Calu3 (cell line): ENCODE data around the gene TRMT2A. TPM values are rescaled to one million over a fixed set of nuclear protein-coding genes. Genes with fewer than 3 reads are reported as not detected.

Source experiments
- BruUV-seq: library from RNA; stranded (reverse); fragments of 400-500 nt; replicated peaks from 2 replicates; lab custom pipeline; 2021; lab: Mats Ljungman, UMichigan
- CTCF ChIA-PET: fragments of 300-600 bp; sonication (Branson Sonifier 250); formaldehyde crosslinking; loops from one replicate; lab custom pipeline; 2022; ENCODE audit warnings: antibody characterized with exemption; lab: Charles Lee
- DNase-seq: peaks from one replicate; pipeline ENCODE4 v3.0.0; 2022
- H3K27ac Mint-ChIP-seq: one replicate; pipeline ENCODE4 v1.8.0; 2022; ENCODE audit warnings: mixed read lengths; ENCODE audit not compliant: unreplicated experiment
- H3K27me3 Mint-ChIP-seq: one replicate; pipeline ENCODE4 v1.8.0; 2022; ENCODE audit warnings: mixed read lengths; ENCODE audit not compliant: unreplicated experiment
- H3K36me3 Mint-ChIP-seq: one replicate; pipeline ENCODE4 v1.8.0; 2022; ENCODE audit warnings: mild to moderate bottlenecking, moderate library complexity, mixed read lengths; ENCODE audit not compliant: insufficient read depth, unreplicated experiment
- H3K4me1 Mint-ChIP-seq: one replicate; pipeline ENCODE4 v1.8.0; 2022; ENCODE audit warnings: mild to moderate bottlenecking, low read depth, mixed read lengths; ENCODE audit not compliant: unreplicated experiment
- H3K4me3 Mint-ChIP-seq: one replicate; pipeline ENCODE4 v1.8.0; 2022; ENCODE audit warnings: mild to moderate bottlenecking, low read depth, moderate library complexity, mixed read lengths; ENCODE audit not compliant: unreplicated experiment
- H3K9me3 Mint-ChIP-seq: one replicate; pipeline ENCODE4 v1.8.0; 2022; ENCODE audit warnings: low read depth, mixed read lengths; ENCODE audit not compliant: unreplicated experiment
- CTCF ChIP-seq: fragments of 200-600 bp; IDR thresholded peaks from one replicate; pipeline ENCODE4 v1.8.0; 2022; ENCODE audit warnings: antibody characterized with exemption; ENCODE audit not compliant: unreplicated experiment
- intact Hi-C: fragments of 100-400 bp; cut with micrococcal nuclease; formaldehyde crosslinking; loops from one replicate; pipeline ENCODE4 v1.10.0; 2022; ENCODE audit not compliant: unreplicated experiment
- total RNA-seq: library from RNA; stranded (reverse); gene quantifications from 2 replicates; pipeline ENCODE4 v1.2.3, GENCODE V29; 2022

TRMT2A gene
- total RNA-seq, 1 experiment from 2014 or later: 63.0 TPM

GRCh38 chr22:20112623-20113511, 4.2 kb downstream of the TRMT2A start:
- no TSS peak for BruUV-seq
- intact Hi-C loops: no loop called here
- no peaks in the 10 kb centered on the region for H3K27me3 Mint-ChIP-seq
- H3K36me3 Mint-ChIP-seq: peaks cover 86% of the 10 kb centered on the region
- no peaks in the 10 kb centered on the region for H3K4me1 Mint-ChIP-seq
- TF ChIP-seq CTCF: no peak
- H3K4me3 Mint-ChIP-seq: no peak overlapping the region
- DNase-seq: no peak
- no peaks in the 10 kb centered on the region for H3K9me3 Mint-ChIP-seq
- CTCF ChIA-PET: no interaction called here
- no peak overlapping the region for H3K27ac Mint-ChIP-seq

GRCh38 chr22:20111689-20112622, 5.1 kb downstream of the TRMT2A start:
- CTCF ChIA-PET: no interaction called here
- no peaks in the 10 kb centered on the region for H3K9me3 Mint-ChIP-seq
- peaks cover 86% of the 10 kb centered on the region for H3K36me3 Mint-ChIP-seq
- H3K27ac Mint-ChIP-seq: no peak overlapping the region
- no peaks in the 10 kb centered on the region for H3K4me1 Mint-ChIP-seq
- no peaks in the 10 kb centered on the region for H3K27me3 Mint-ChIP-seq
- intact Hi-C loops: no loop called here
- TF ChIP-seq CTCF: no peak
- BruUV-seq: no TSS peak
- H3K4me3 Mint-ChIP-seq: no peak overlapping the region
- no peak for DNase-seq

- peaks cover 80% of the 10 kb centered on the region for H3K36me3 Mint-ChIP-seq
- H3K4me3 Mint-ChIP-seq: no peak overlapping the region
- no TSS peak for BruUV-seq
- TF ChIP-seq CTCF: no peak
- no peak overlapping the region for H3K27ac Mint-ChIP-seq
- intact Hi-C loops: no loop called here
- H3K4me1 Mint-ChIP-seq: no peaks in the 10 kb centered on the region
- H3K27me3 Mint-ChIP-seq: no peaks in the 10 kb centered on the region
- H3K9me3 Mint-ChIP-seq: no peaks in the 10 kb centered on the region
- CTCF ChIA-PET: interaction anchor here (0.5 kb wide), 1 partner anchor 459 kb away, joined by 7 read pairs; no protein-coding TSS in a partner anchor
- no peak for DNase-seq
Measured at GRCh38 chr22:20111045-20111688, 5.9 kb downstream of the TRMT2A start.

GRCh38 chr22:20110359-20110985, 6.6 kb downstream of the TRMT2A start:
- Mint-ChIP-seq H3K9me3 (no peaks in the 10 kb centered on the region), H3K4me1 (no peaks in the 10 kb centered on the region), H3K4me3 (no peak overlapping the region), H3K27ac (peak overlapping the region; percentile 60), H3K36me3 (peaks cover 75% of the 10 kb centered on the region), H3K27me3 (no peaks in the 10 kb centered on the region)
- CTCF ChIA-PET: no interaction called here
- no peak for DNase-seq
- no peak for TF ChIP-seq CTCF
- intact Hi-C loops: no loop called here
- TSS peak; percentile 27 for BruUV-seq
